Measurements from ENCODE around the gene CHMP2A.

Gene CHMP2A

DNA sequence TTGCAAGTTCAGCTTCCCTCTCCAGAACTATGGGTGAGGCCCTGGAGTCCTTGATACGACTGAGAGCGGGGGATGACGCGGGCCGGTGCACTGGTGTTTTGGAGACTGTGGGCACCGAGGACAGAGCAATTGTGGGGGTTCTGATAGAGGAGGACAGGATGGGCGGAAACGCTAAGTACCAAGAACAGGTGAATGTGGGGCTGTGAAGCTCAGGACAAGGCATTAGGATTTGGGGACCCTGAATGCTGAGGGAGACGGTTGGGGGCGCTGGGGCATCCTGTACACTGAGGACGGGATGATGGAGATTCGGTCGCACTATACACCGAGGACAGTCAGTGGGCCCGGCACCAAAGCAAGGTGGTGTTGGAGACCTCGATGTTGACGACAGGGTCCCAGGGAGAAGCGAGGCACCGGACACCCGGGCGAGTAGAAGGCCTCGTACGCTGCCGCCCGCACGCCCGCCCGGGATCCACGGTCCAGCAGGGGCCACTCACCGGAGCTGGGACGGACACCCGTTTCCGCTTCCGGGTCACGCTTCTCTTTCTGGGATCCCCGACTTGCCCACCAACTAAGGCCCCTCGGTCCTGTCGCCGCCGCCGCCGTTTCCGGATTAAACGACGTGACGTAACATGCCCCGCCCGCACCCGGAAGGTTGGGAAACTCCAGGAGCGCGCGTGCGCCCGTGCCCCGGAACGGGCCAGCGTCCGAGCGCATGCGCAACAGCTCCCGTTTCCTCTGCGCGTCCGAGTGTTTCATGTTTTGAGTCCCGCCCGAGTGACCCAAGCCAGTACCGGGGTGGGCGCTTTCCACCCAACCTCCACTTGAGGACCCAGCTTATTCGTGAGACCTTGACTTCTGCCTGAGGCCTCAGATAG lies at the start of gene CHMP2A:
Gene CHMP2A (minus strand): TSS at position 612 of the 875 bp plus-strand sequence. CDS start 893 bp downstream, outside the sequence.
- H3K4me1 ChIP-seq (ENCODE audit: control insufficient read depth, insufficient read depth, low read length) = peaks cover 12% of the 10 kb centered on the region
- CTCF ChIA-PET = interaction anchor here (1.3 to 2.7 kb wide), 4 partner anchors 11 to 35 kb away, joined by 4 to 20 read pairs (median 8); partner anchors contain the start of genes TRIM28 and ZBTB45
- peaks cover 33 to 62% of the 10 kb centered on the region in 2 experiments for H3K36me3 ChIP-seq (ENCODE audit: control insufficient read depth in 2 of 2, insufficient read depth in 1 of 2, low read length in 2 of 2)
- peak within 1 kb of the TSS; percentile 99 for H3K27ac ChIP-seq (ENCODE audit: extremely low read depth, low read depth, low read length)
- POLR2A ChIA-PET = interaction anchor here (0.9 to 4.6 kb wide), 17 partner anchors 7 to 326 kb away, joined by 3 to 128 read pairs (median 5); partner anchors contain the start of genes TRIM28, ZBTB45, ZNF446 and ZNF497
- H3K9me3 ChIP-seq (ENCODE audit: control insufficient read depth, insufficient read depth, low read depth, low read length) = no peaks in the 10 kb centered on the region
- H3K4me3 ChIP-seq (ENCODE audit: low read depth, low read length) = peak within 1 kb of the TSS; percentile 64
- no peak for TF ChIP-seq ZFP3 (tag by site-specific recombination; IDR thresholded peaks at IDR 0.05; ENCODE audit: low read depth)
- TF ChIP-seq ZBTB7A (tag by site-specific recombination; IDR thresholded peaks at IDR 0.05; ENCODE audit: low read depth) = peak; percentile 82; the same call in 1 of the 2 replicates
- no peak for TF ChIP-seq ZNF530 (tag by site-specific recombination; IDR thresholded peaks at IDR 0.05; ENCODE audit: low read depth)
- TF ChIP-seq ZSCAN4 (tag by site-specific recombination; IDR thresholded peaks at IDR 0.05) = no peak; the same call in 1 of the 2 replicates
- TF ChIP-seq OSR2 (tag by site-specific recombination; IDR thresholded peaks at IDR 0.05) = no peak
- TF ChIP-seq ZNF132 (tag by site-specific recombination; IDR thresholded peaks at IDR 0.05; ENCODE audit: borderline replicate concordance) = no peak
- peak; percentile 99 for TF ChIP-seq ZXDB (tag by site-specific recombination; IDR thresholded peaks at IDR 0.05)
- TF ChIP-seq GFI1B (tag by site-specific recombination; IDR thresholded peaks at IDR 0.05) = no peak
- no peak; the same call in 1 of the 2 replicates for TF ChIP-seq ZNF623 (tag by site-specific recombination; IDR thresholded peaks at IDR 0.05)
- TF ChIP-seq, protein P1, sequence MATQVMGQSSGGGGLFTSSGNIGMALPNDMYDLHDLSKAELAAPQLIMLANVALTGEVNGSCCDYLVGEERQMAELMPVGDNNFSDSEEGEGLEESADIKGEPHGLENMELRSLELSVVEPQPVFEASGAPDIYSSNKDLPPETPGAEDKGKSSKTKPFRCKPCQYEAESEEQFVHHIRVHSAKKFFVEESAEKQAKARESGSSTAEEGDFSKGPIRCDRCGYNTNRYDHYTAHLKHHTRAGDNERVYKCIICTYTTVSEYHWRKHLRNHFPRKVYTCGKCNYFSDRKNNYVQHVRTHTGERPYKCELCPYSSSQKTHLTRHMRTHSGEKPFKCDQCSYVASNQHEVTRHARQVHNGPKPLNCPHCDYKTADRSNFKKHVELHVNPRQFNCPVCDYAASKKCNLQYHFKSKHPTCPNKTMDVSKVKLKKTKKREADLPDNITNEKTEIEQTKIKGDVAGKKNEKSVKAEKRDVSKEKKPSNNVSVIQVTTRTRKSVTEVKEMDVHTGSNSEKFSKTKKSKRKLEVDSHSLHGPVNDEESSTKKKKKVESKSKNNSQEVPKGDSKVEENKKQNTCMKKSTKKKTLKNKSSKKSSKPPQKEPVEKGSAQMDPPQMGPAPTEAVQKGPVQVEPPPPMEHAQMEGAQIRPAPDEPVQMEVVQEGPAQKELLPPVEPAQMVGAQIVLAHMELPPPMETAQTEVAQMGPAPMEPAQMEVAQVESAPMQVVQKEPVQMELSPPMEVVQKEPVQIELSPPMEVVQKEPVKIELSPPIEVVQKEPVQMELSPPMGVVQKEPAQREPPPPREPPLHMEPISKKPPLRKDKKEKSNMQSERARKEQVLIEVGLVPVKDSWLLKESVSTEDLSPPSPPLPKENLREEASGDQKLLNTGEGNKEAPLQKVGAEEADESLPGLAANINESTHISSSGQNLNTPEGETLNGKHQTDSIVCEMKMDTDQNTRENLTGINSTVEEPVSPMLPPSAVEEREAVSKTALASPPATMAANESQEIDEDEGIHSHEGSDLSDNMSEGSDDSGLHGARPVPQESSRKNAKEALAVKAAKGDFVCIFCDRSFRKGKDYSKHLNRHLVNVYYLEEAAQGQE (tag by site-specific recombination; IDR thresholded peaks at IDR 0.05) = peak; percentile 55
- TF ChIP-seq ZNF394 (tag by site-specific recombination; IDR thresholded peaks at IDR 0.05; ENCODE audit: borderline replicate concordance) = peak; percentile 84
- TF ChIP-seq TCF7L2 (IDR thresholded peaks at IDR 0.05; ENCODE audit: borderline replicate concordance, low read depth, low read length) = no peak
- TF ChIP-seq IKZF3 (tag by site-specific recombination; IDR thresholded peaks at IDR 0.05) = peak; percentile 62; the same call in 1 of the 2 replicates
- TF ChIP-seq ZNF580 (tag by site-specific recombination; IDR thresholded peaks at IDR 0.05) = peak; percentile 78; the same call in 1 of the 2 replicates
- TF ChIP-seq, protein P2, sequence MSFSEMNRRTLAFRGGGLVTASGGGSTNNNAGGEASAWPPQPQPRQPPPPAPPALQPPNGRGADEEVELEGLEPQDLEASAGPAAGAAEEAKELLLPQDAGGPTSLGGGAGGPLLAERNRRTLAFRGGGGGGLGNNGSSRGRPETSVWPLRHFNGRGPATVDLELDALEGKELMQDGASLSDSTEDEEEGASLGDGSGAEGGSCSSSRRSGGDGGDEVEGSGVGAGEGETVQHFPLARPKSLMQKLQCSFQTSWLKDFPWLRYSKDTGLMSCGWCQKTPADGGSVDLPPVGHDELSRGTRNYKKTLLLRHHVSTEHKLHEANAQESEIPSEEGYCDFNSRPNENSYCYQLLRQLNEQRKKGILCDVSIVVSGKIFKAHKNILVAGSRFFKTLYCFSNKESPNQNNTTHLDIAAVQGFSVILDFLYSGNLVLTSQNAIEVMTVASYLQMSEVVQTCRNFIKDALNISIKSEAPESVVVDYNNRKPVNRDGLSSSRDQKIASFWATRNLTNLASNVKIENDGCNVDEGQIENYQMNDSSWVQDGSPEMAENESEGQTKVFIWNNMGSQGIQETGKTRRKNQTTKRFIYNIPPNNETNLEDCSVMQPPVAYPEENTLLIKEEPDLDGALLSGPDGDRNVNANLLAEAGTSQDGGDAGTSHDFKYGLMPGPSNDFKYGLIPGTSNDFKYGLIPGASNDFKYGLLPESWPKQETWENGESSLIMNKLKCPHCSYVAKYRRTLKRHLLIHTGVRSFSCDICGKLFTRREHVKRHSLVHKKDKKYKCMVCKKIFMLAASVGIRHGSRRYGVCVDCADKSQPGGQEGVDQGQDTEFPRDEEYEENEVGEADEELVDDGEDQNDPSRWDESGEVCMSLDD (tag by site-specific recombination; IDR thresholded peaks at IDR 0.05) = peak; percentile 95
- TF ChIP-seq ZNF785 (tag by site-specific recombination; IDR thresholded peaks at IDR 0.05) = no peak
- no peak for TF ChIP-seq ZNF560 (tag by site-specific recombination; IDR thresholded peaks at IDR 0.05; ENCODE audit: borderline replicate concordance)
- no peak for TF ChIP-seq SCRT1 (tag by site-specific recombination; IDR thresholded peaks at IDR 0.05; ENCODE audit: borderline replicate concordance)
- peak; percentile 74; the same call in 1 of the 2 replicates for TF ChIP-seq ZBTB48 (tag by site-specific recombination; IDR thresholded peaks at IDR 0.05)
- no peak for TF ChIP-seq ZNF514 (tag by site-specific recombination; IDR thresholded peaks at IDR 0.05)
- TF ChIP-seq ZNF423 (tag by site-specific recombination; IDR thresholded peaks at IDR 0.05) = no peak
- TF ChIP-seq ZNF138 (tag by site-specific recombination; IDR thresholded peaks at IDR 0.05; ENCODE audit: borderline replicate concordance) = no peak
- TF ChIP-seq ZNF302 (tag by site-specific recombination; IDR thresholded peaks at IDR 0.05; ENCODE audit: low read depth) = no peak
- no peak for TF ChIP-seq SETDB1 (IDR thresholded peaks at IDR 0.05; ENCODE audit: insufficient read length, low read length)
- no peak for TF ChIP-seq ZNF157 (tag by site-specific recombination; IDR thresholded peaks at IDR 0.05)
- TF ChIP-seq ZFP41 (tag by site-specific recombination; IDR thresholded peaks at IDR 0.05; ENCODE audit: borderline replicate concordance) = no peak
- peak; percentile 66 for TF ChIP-seq ZNF610 (tag by site-specific recombination; IDR thresholded peaks at IDR 0.05; ENCODE audit: borderline replicate concordance)
- TF ChIP-seq ZNF639 (tag by site-specific recombination; IDR thresholded peaks at IDR 0.05) = peak; percentile 75
